H9 (cell line): ENCODE measurements around the gene INAFM1. TPM values are rescaled to one million over a fixed set of nuclear protein-coding genes. Genes with fewer than 3 reads are reported as not detected.

ENCODE experiments used
- DNase-seq: peaks from one replicate; pipeline ENCODE4 v3.0.0-alpha.2; 2017
- H2AFZ ChIP-seq: one replicate; pipeline ENCODE4 v1.6.1; 2013; ENCODE audit warnings: mild to moderate bottlenecking, low read length, control low read depth, moderate library complexity
- H2AK5ac ChIP-seq: 2 replicates; pipeline ENCODE4 v1.6.1; 2013; ENCODE audit warnings: low read length, control low read depth, mixed read lengths; ENCODE audit not compliant: insufficient read length
- H2BK120ac ChIP-seq: one replicate; pipeline ENCODE4 v1.6.1; 2013; ENCODE audit warnings: low read depth, mild to moderate bottlenecking, low read length, control low read depth, inconsistent platforms; ENCODE audit not compliant: poor library complexity, severe bottlenecking
- H2BK12ac ChIP-seq: 2 replicates; pipeline ENCODE4 v1.6.1; 2013; ENCODE audit warnings: low read length, control low read depth, mixed read lengths, low read depth; ENCODE audit not compliant: insufficient read length
- H2BK15ac ChIP-seq: 2 replicates; pipeline ENCODE4 v1.6.1; 2013; ENCODE audit warnings: low read depth, low read length, control low read depth
- H2BK20ac ChIP-seq: one replicate; pipeline ENCODE4 v1.6.1; 2013; ENCODE audit warnings: low read depth, mild to moderate bottlenecking, low read length, control low read depth, inconsistent platforms; ENCODE audit not compliant: poor library complexity, severe bottlenecking
- H2BK5ac ChIP-seq: 2 replicates; pipeline ENCODE4 v1.6.1; 2013; ENCODE audit warnings: low read length, control low read depth, mixed read lengths; ENCODE audit not compliant: insufficient read length
- H3K14ac ChIP-seq: 2 replicates; pipeline ENCODE4 v1.6.1; 2013; ENCODE audit warnings: low read length, control low read depth; ENCODE audit not compliant: insufficient read depth
- H3K18ac ChIP-seq: 2 replicates; pipeline ENCODE4 v1.6.1; 2013; ENCODE audit warnings: low read depth, mild to moderate bottlenecking, mixed read lengths, low read length, control low read depth; ENCODE audit not compliant: insufficient read length
- H3K23ac ChIP-seq: 2 replicates; pipeline ENCODE4 v1.6.1; 2013; ENCODE audit warnings: low read length, control low read depth, mixed read lengths, low read depth; ENCODE audit not compliant: insufficient read length
- H3K23me2 ChIP-seq: 2 replicates; pipeline ENCODE4 v1.6.1; 2013; ENCODE audit warnings: low read depth, mild to moderate bottlenecking, mixed read lengths, low read length, control low read depth; ENCODE audit not compliant: insufficient read length, poor library complexity, severe bottlenecking
- H3K27ac ChIP-seq: 2 replicates; pipeline ENCODE4 v1.5.1; 2013; ENCODE audit warnings: low read length, control low read depth, mixed read lengths, low read depth; ENCODE audit not compliant: insufficient read length
- H3K27me3 ChIP-seq: 2 replicates; pipeline ENCODE4 v1.6.1; 2013; ENCODE audit warnings: low read length, control low read depth, inconsistent platforms; ENCODE audit not compliant: insufficient read depth
- H3K4ac ChIP-seq: 2 replicates; pipeline ENCODE4 v1.6.1; 2013; ENCODE audit warnings: low read depth, mild to moderate bottlenecking, control low read depth, inconsistent platforms, low read length, moderate library complexity
- H3K4me1 ChIP-seq: 2 replicates; pipeline ENCODE4 v1.6.1; 2013; ENCODE audit warnings: low read length, control low read depth, inconsistent platforms; ENCODE audit not compliant: insufficient read depth
- H3K4me2 ChIP-seq: 2 replicates; pipeline ENCODE4 v1.6.1; 2013; ENCODE audit warnings: low read length, control low read depth, mixed read lengths; ENCODE audit not compliant: insufficient read length, insufficient read depth
- H3K56ac ChIP-seq: 2 replicates; pipeline ENCODE4 v1.6.1; 2013; ENCODE audit warnings: low read depth, mild to moderate bottlenecking, mixed read lengths, low read length, control low read depth; ENCODE audit not compliant: insufficient read length
- H3K79me1 ChIP-seq: 2 replicates; pipeline ENCODE4 v1.6.1; 2013; ENCODE audit warnings: low read depth, mild to moderate bottlenecking, moderate library complexity, low read length, control low read depth, inconsistent platforms; ENCODE audit not compliant: insufficient read depth, poor library complexity, severe bottlenecking
- H3K79me2 ChIP-seq: 2 replicates; pipeline ENCODE4 v1.6.1; 2013; ENCODE audit warnings: low read length, control low read depth, inconsistent platforms; ENCODE audit not compliant: insufficient read depth
- H3K9ac ChIP-seq: 2 replicates; pipeline ENCODE4 v1.6.1; 2013; ENCODE audit warnings: low read length, control low read depth, mixed read lengths; ENCODE audit not compliant: insufficient read length; ENCODE audit errors: extremely low read depth
- H3K9me3 ChIP-seq: one replicate; pipeline ENCODE4 v1.6.1; 2013; ENCODE audit warnings: low read depth, low read length, inconsistent platforms; ENCODE audit not compliant: control insufficient read depth
- H3T11ph ChIP-seq: one replicate; pipeline ENCODE4 v1.6.1; 2013; ENCODE audit warnings: mild to moderate bottlenecking, low read length, control low read depth, inconsistent platforms
- H4K20me1 ChIP-seq: one replicate; pipeline ENCODE4 v1.6.1; 2013; ENCODE audit not compliant: control insufficient read depth, insufficient read length, insufficient read depth
- H4K5ac ChIP-seq: 2 replicates; pipeline ENCODE4 v1.6.1; 2013; ENCODE audit warnings: low read depth, mild to moderate bottlenecking, mixed read lengths, low read length, control low read depth; ENCODE audit not compliant: insufficient read length
- H4K8ac ChIP-seq: replicated peaks from 2 replicates; pipeline ENCODE4 v1.6.1; 2013; ENCODE audit warnings: low read length, control low read depth, mixed read lengths, low read depth; ENCODE audit not compliant: insufficient read length
- H4K91ac ChIP-seq: 2 replicates; pipeline ENCODE4 v1.6.1; 2013; ENCODE audit warnings: low read depth, mild to moderate bottlenecking, moderate library complexity, mixed read lengths, low read length, control low read depth; ENCODE audit not compliant: insufficient read length
- H3K27ac Mint-ChIP-seq, 3 experiments: 2 replicates in 2 of 3; 3 replicates in 1 of 3; pipeline ENCODE4 v1.8.0; 2020 to 2021; ENCODE audit warnings: mixed read lengths in 3 of 3, mild to moderate bottlenecking in 1 of 3, moderate library complexity in 1 of 3
- H3K27me3 Mint-ChIP-seq: 2 replicates; pipeline ENCODE4 v1.8.0; 2021; ENCODE audit warnings: low read depth, mild to moderate bottlenecking, moderate library complexity, mixed read lengths
- H3K36me3 Mint-ChIP-seq, 3 experiments: 2 replicates in 2 of 3; 3 replicates in 1 of 3; pipeline ENCODE4 v1.8.0; 2020 to 2021; ENCODE audit warnings: low read depth in 3 of 3, mixed read lengths in 3 of 3; ENCODE audit not compliant: insufficient read depth in 1 of 3
- H3K4me1 Mint-ChIP-seq, 2 experiments: 2 replicates each; pipeline ENCODE4 v1.8.0; 2020; ENCODE audit warnings: mixed read lengths in 2 of 2
- H3K4me3 Mint-ChIP-seq, 2 experiments: 2 replicates in 1 of 2; 3 replicates in 1 of 2; pipeline ENCODE4 v1.8.0; 2020 to 2021; ENCODE audit warnings: mild to moderate bottlenecking in 2 of 2, mixed read lengths in 2 of 2, moderate library complexity in 1 of 2
- H3K9me3 Mint-ChIP-seq, 2 experiments: 2 replicates in 1 of 2; 3 replicates in 1 of 2; pipeline ENCODE4 v1.8.0; 2020; ENCODE audit warnings: mild to moderate bottlenecking in 2 of 2, mixed read lengths in 2 of 2, moderate library complexity in 1 of 2
- WGBS: extraction: QIAGEN DNeasy Blood & Tissue Kit; methylation state at CpG from one replicate; pipeline ENCODE4 v1.1.7; 2013; ENCODE audit warnings: missing lambda C conversion rate, low lambda C conversion rate, mixed read lengths; ENCODE audit not compliant: insufficient read length; ENCODE audit errors: extremely low coverage; 5-methylcytosine and 5-hydroxymethylcytosine counted together
- total RNA-seq: library from RNA; stranded (reverse); gene quantifications from 2 replicates; pipeline ENCODE4 v1.2.1, GENCODE V29; 2021
- TF ChIP-seq, protein P1 (sequence below): fragments of 200-600 bp; sonication (generic); conservative IDR thresholded peaks from 3 replicates; pipeline ENCODE4 v1.8.0; 2021; ENCODE audit warnings: antibody characterized with exemption, mild to moderate bottlenecking

The INAFM1 gene
- total RNA-seq, 1 experiment from 2014 or later: 8.5 TPM

DNA sequence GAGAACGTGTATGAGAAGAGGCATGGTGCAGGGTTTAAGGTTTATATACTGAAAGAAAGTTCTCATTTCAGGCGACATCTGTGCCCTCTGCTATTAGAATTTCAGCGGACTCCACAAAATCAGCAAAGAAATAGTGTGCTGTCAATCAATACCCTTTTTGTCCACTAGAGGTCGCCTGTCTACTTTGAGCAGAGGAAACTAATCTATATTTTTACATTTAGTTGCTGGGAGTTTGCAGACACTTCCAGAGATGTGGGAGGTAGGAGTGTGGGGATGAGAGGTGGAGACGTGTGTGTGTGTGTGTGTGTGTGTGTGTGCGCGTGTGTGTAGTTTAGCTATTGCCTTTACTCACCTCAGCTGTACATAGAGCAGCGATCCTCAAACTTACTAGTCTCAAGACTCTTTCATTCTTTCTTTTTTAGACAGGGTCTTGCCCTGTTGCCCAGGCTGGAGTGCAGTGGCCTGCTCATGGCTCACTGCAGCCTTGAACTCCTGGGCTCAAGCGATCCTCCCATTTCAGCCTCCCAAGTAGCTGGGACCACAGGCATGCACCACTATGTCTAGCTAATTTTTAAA is 9.7 kb downstream of the INAFM1 start:
- Histone ChIP-seq H4K20me1 (no peaks in the 10 kb centered on the region), H3K27me3 (no peaks in the 10 kb centered on the region), H4K91ac (no peak overlapping the region), H3K27ac (no peak overlapping the region), H3K18ac (no peak overlapping the region), H4K5ac (no peak overlapping the region), H2AFZ (no peak overlapping the region), H4K8ac (no peak overlapping the region), H3K4ac (no peak overlapping the region), H3K56ac (no peak overlapping the region), H2BK20ac (no peak overlapping the region), H3K14ac (no peak overlapping the region), H2BK5ac (no peak overlapping the region), H3T11ph (no peak overlapping the region), H3K23me2 (no peaks in the 10 kb centered on the region), H2BK15ac (no peak overlapping the region), H2AK5ac (no peak overlapping the region), H3K9ac (no peak overlapping the region), H3K79me2 (no peaks in the 10 kb centered on the region), H2BK12ac (no peak overlapping the region), H3K79me1 (no peaks in the 10 kb centered on the region), H3K4me1 (no peaks in the 10 kb centered on the region), H2BK120ac (no peak overlapping the region), H3K9me3 (no peaks in the 10 kb centered on the region), H3K4me2 (no peak overlapping the region), H3K23ac (no peak overlapping the region)
- no CpG with 5 or more reads among the region's 9 CpGs for WGBS
- Mint-ChIP-seq H3K9me3 (peaks cover 4 to 8% of the 10 kb centered on the region in 2 experiments; a peak in 4 of 5 replicates), H3K4me1 (peaks cover 4% of the 10 kb centered on the region in 2 experiments), H3K36me3 (peaks cover 0 to 5% (median 3%) of the 10 kb centered on the region in 3 experiments; a peak in 3 of 7 replicates), H3K27me3 (no peaks in the 10 kb centered on the region), H3K27ac (no peak overlapping the region), H3K4me3 (no peak overlapping the region)
- TF ChIP-seq, protein P1, sequence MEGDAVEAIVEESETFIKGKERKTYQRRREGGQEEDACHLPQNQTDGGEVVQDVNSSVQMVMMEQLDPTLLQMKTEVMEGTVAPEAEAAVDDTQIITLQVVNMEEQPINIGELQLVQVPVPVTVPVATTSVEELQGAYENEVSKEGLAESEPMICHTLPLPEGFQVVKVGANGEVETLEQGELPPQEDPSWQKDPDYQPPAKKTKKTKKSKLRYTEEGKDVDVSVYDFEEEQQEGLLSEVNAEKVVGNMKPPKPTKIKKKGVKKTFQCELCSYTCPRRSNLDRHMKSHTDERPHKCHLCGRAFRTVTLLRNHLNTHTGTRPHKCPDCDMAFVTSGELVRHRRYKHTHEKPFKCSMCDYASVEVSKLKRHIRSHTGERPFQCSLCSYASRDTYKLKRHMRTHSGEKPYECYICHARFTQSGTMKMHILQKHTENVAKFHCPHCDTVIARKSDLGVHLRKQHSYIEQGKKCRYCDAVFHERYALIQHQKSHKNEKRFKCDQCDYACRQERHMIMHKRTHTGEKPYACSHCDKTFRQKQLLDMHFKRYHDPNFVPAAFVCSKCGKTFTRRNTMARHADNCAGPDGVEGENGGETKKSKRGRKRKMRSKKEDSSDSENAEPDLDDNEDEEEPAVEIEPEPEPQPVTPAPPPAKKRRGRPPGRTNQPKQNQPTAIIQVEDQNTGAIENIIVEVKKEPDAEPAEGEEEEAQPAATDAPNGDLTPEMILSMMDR: peak; percentile 84
- DNase-seq: no peak
